Fibroblast of villous mesenchyme (primary cell): Measurements from ENCODE around the gene EGFL7. TPM values are rescaled to one million over a fixed set of nuclear protein-coding genes. Genes with fewer than 3 reads are reported as not detected.

Experiments used
- DNase-seq: peaks from one replicate; pipeline ENCODE4 v3.0.0-alpha.2; 2010; ENCODE audit warnings: low read depth
- H3K4me3 ChIP-seq: 2 replicates; pipeline ENCODE4 v1.5.1; 2011; ENCODE audit warnings: low read depth, mild to moderate bottlenecking, low read length
- CTCF ChIP-seq: IDR thresholded peaks from 2 replicates; pipeline ENCODE4 v1.5.1; 2012; ENCODE audit warnings: low read depth, mild to moderate bottlenecking, low read length; ENCODE audit not compliant: insufficient read depth
- total RNA-seq: library from RNA; depleted of rRNA; stranded (reverse); fragments of >200 nt; gene quantifications from 2 replicates; pipeline ENCODE4 v1.2.3, GENCODE V29; 2012

Gene EGFL7
- total RNA-seq, 1 donor = 9.9 TPM

- no peak for DNase-seq
- no peak overlapping the region for H3K4me3 ChIP-seq
- TF ChIP-seq CTCF = no peak
These were observed 3.7 kb upstream of the EGFL7 start for GRCh38 chr9:136658849-136659535.

- no peak overlapping the region for H3K4me3 ChIP-seq
- DNase-seq = no peak
- no peak for TF ChIP-seq CTCF
These were observed 2.6 kb upstream of the EGFL7 start for GRCh38 chr9:136659861-136660784.

GRCh38 chr9:136660971-136661550 is 1.7 kb upstream of the EGFL7 start:
- DNase-seq = no peak
- no peak overlapping the region for H3K4me3 ChIP-seq
- TF ChIP-seq CTCF = no peak

- no peak overlapping the region for H3K4me3 ChIP-seq
- no peak for TF ChIP-seq CTCF
- no peak for DNase-seq
These were observed 933 bp upstream of the EGFL7 start for GRCh38 chr9:136661641-136662325.

GRCh38 chr9:136662326-136662655 is 425 bp upstream of the EGFL7 start:
- no peak overlapping the region for H3K4me3 ChIP-seq
- no peak for TF ChIP-seq CTCF
- no peak for DNase-seq

GRCh38 chr9:136664000-136664915 is 1.5 kb downstream of the EGFL7 start:
- no peak for DNase-seq
- no peak for TF ChIP-seq CTCF
- no peak overlapping the region for H3K4me3 ChIP-seq
